GM19351 (cell line): ENCODE data around the gene IGF2BP3.
"Not testable (repeated sequence)": the region's sequence is repeated elsewhere in the genome, so short reads cannot be mapped to it uniquely, and the experiment has no call there.

ENCODE experiments used
- ATAC-seq: cut with Tn5 transposase; IDR thresholded peaks from one replicate; pipeline ENCODE4 v1.9.1; 2021; ENCODE audit warnings: mild to moderate bottlenecking, moderate library complexity; ENCODE audit not compliant: unreplicated experiment

Gene IGF2BP3

DNA sequence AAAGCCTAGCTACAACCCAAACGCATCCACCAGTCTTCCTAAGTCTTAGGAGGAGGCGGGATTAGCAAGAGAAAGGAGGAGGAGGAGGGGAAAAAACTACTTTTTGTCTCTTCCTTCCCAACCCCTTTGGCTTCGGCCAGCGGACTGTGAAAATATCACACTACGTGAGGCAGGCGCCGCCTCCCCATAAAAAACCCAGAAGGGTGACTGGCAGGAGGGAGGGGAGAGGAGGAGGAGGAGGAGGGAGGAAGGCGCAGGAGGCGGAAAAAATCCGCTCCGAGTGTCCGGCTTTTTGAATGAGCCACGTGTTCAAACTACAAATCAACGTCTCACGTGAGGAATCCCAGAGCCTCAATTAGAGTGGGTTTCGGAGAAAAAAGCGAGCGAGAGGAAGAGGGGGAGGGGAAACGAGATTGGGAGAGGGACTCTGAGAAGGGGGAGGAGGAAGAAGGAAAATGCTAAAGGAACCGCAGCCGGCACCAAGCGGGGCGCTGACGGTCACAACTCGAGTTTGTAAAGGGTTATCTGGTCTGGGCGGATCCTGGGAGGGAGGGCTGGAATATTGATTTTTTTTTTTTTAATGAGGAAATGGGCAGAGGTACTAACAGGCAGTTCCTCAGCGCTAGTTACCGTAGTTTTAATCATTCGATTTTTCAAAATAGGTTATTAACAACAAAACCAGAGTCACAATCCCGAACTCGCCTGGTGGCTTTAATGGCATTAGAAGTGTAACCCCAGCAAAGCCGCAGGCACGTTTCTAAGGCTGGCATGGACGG, at the start of gene IGF2BP3:
Gene IGF2BP3 (minus strand): TSS at position 162 of the 776 bp plus-strand sequence. CDS start 381 bp downstream, outside the sequence.
- ATAC-seq = no peak

DNA sequence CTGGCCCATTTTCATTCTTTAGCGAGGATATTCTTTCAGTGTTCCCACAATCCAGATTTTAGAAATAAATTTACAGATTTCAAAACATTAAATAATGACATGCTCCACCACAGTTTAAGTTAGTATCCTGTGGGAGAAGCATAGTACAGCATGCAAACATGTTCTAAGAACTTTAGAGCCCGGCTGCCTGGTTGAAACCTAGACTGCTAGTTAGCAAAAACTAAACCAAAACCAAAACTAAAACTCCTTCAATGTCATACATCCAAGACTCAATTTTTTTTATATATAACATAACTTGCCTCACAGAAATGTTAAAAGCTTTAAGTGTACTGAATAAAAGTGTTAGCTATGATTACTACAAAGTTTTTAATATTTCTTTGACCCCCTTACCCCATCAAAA, 44.5 kb upstream of the IGF2BP3 start:
- ATAC-seq = peak; percentile 73

DNA sequence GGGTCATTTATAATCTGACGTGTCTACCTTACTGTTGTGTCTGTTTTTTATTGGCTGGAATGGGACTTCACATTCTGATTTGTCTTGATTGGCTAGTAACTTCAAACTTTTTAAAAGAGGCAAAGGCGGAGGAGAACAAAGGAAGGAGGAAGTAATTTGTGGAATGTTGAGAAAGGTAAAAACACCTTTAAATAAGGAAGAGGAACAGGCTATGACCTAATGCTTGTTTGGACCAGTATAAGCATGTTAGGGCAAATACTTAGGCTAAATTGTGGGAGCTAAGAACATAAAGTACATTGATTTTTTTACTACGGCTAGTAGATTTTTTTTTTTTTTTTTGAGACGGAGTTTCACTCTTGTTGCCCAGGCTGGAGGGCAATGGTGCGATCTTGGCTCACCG, 43.5 kb upstream of the IGF2BP3 start:
- not testable (repeated sequence) for ATAC-seq

DNA sequence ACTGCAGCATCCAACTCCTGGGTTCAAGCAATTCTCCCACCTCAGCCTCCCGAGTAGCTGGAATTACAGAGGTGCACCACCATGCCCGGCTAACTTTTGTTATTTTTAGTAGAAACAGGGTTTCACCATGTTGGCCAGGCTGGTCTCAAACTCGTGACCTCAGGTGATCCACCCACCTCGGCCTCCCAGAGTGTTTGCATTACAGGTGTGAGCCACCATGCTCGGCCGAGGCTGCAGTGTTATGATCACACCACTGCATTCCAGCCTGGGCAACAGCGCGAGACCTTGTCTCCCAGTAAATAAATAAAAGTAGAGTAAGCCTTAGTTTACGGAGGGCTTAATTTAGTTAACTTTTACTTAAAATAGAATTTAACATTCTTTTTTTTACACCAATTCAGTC, 23.7 kb upstream of the IGF2BP3 start:
- no peak for ATAC-seq

DNA sequence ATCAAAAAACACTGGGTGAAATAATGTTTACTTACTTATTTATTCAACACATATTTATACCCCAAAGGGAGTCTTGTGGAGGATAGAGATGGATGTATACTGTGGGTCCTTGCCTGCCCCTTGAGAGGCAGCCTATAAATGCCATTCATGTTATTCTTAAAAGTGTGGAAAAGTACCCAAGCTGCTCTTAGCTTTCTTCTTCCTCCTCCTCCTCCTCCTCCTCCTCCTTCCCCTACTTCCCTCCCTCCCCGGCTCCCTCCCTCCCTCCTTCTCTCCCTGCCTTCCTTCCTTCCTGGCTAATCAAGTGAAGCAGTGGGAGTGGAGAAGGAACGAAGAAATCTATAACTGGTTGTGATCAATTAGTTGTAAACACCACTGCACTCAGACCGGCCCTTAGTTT, 21.2 kb upstream of the IGF2BP3 start:
- ATAC-seq = no peak

DNA sequence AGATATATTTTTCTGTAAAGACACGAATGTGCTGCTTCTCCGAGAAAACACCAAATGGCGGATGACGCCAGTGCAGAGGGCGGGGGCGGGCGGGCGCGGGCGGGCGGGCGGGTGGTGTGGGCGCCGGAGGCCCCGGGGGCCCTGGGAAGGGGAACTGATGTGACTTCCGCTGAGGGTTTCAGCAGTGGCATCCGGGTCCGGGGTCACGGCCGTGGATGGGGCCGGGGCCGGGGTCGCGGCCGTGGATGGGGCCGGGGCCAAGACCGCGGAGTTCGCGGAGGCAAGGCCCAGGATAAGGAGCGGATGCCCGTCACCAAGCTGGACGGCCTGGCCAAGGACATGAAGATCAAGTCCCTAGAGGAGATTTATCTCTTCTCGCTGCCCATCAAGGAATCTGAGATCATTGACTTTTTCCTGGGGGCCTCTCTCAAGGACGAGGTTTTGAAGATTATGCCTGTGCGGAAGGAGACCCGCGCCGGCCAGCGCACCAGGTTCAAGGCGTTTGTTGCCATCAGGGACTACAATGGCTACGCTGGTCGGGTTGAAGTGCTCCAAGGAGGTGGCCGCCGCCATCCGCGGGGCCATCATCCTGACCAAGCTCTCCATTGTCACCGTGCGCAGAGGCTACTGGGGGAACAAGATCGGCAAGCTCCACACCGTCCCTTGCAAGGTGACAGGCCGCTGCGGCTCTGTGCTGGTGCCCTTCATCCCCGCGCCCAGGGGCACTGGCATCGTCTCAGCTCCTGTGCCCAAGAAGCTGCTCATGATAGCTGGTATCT, 20.3 kb upstream of the IGF2BP3 start:
- ATAC-seq = peak; percentile 80

DNA sequence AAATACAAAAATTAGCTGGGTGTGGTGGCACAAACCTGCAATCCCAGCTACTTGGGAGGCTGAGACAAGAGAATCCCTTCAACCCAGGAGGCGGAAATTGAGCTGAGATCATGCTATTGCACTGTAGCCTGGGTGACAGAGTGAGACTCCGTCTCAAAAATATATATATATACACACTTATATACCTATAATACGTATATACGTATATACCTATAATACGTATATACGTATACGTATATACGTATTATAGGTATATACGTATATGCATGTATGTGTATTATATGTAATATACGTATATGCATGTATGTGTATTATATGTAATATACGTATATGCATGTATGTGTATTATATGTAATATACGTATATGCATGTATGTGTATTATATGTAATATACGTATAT, 18.4 kb upstream of the IGF2BP3 start:
- not testable (repeated sequence) for ATAC-seq

DNA sequence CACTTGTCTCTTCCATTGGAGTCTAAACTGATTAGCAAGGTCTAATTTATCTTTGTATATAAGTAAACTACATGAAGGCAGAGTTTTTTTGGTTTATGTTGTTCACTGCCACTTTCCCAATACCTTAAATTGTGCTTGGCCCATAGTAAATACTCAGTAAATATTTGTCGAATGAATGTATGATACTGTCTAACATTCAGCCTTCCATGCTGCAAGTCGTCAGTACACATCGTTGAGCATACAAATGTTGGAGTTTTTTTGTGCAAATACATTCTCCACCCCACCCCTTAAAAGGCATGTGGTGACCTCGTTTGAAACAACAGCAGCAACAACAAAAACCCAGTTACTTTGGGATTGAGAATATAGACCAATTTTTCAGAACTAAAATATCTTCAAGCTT, 17.4 kb upstream of the IGF2BP3 start:
- ATAC-seq = no peak

DNA sequence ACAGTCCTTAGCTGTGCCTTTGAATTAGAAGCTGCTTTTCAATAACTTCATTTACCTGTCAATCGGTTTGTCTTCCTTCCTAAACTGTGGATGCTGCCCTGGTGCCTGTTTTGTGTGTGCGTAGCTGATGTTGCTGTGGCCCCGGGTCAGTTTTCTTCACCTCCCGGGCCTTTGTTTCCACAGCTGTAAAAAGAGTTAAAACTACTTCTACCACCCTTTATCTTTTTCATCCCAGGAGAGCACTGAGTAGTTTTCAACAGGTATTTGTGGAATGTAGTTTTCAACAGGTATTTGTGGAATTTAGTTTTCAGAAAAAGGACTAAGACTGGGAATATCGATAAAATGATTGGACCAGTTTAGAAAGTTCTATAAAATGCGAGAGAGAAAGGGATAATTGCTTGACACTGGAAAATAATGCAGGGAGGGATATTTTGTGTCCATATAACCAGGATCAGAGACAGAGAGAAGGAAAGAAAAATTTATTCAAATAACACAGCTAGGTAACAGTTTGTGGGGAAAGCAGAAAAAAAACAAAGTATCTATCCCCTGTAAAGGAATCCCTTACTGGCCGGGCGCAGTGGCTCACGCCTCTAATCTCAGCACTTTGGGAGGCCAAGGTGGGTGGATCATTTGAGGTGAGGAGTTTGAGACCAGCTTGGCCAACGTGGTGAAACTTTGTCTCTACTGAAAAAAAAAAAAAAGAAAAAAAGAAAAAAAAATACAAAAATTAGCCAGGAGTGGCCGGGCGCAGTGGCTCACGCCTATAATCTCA, 15.9 kb upstream of the IGF2BP3 start:
- ATAC-seq = no peak

DNA sequence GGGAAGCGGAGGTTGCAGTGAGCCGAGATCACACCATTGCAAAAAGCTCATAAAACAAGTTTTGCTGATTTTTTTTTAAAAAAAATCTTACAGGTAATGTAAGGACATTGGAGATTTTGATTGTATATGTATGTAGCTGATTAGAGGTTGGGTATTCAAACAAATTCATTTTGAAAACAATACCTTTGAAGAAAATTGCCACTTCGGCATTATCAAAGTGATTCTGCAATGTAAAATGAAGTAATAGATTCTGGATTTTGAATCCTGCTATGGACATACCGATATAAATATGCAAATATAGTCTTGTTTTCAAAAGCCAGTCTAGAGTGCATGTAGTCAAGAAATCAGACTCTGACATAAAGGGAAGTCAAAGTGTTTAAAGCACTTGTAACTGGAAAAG, 12.4 kb upstream of the IGF2BP3 start:
- no peak for ATAC-seq

DNA sequence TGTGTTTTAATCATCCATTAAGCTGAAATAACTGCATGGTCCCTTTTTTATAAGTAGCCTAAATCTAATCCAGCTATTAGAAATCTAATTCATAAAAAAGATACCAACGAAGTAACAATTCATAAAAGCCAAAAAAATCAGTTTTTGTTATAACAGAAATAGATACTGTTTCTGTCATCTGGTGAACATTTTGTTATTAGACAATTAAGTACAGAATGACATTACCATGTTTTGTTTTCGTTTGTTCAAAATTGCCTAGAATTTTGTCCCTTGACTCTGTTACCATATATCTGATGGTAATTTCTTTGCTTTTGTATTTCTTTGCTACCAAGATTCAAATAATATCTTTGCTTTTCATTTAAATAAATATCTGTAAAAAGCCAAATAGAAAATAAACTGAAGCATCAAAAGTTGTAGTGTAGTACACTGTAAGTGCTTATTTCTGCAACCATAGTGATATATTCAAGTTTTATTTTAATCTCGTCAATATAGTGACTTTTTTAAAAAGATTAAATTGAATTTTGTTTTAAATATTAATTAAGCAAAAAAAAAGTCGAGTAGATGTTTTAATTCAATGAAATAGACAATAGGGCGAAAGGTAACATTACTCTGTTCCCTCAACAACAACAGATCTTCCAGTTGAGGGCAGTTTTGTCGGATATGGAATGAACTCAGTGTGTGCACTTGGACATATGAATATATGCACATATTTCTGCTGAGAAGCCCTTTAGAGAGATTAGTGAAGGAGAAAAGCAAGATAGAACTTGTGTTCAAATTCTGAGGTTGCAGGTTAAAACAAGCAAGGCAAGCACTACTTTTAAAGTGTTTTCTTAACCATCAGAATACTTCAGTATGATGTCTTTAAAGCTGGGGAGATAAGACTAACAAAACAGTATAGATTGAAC, 7.9 kb upstream of the IGF2BP3 start:
- ATAC-seq = no peak

DNA sequence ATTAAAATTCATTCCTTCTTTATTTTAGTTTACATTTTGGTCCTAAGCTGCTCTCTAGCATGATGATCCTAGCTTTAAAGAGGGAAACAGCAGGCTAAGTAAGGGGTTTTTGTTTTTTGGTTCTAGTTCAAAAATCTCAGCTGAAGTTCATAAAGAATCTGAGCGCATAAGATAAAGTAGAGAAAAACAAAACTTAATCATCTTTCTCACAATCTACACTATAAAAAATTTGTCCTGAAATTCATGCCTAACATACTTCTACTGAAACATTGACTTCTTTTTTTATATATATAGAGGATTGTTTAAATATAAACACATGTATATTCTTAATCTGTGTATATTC, 6.8 kb upstream of the IGF2BP3 start:
- ATAC-seq = no peak

DNA sequence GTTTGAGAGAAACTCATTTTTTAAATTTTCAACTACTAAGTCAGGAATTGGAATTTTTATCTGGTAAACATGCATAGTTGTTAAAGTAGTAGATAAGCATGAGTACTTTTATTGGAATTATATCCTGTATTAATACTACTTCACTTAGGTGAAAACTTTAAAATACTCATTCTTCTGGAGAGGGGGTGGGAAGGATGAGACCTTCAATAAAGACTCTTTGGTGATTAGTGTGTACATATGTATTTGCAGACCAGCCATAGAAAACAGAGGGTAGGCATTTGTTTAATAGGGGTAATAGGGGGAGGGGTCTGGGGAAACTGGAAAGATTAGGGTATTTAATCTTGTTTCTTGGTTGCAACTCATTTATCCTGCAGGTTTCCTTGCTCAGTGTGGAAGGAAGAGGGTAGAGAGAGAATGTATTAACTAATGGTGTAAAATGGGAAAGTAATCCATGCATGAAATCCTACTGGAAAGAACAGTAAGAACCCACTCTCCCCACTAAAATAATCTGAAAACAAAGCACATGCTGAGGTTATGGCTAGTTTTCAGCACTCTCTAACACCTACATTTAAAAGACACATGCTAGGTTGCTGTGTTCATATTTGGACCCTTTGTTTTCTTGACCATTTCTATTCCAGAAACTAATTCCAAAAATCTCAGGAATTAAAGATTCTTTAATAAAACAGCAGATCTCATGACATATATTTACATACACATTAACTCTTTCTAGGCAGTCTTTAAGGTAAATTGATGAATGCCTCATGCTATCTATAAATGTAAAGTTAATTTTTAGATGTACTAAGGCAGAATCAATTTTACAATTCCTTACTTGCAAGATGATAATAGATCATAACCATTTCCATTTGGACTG, 6.2 kb upstream of the IGF2BP3 start:
- ATAC-seq = no peak

DNA sequence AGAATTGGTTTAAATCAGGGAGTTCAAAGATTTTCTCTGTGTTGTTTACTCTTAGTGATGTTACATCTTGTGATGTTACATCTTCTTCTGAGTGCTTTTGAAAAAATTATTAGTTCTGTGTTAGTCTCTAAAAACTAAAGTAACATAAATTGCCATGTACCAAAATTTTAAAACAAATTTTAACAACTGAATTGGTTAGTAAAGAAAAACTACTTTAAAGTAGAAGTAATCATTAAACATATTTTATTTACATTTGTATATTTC, 5.2 kb upstream of the IGF2BP3 start:
- ATAC-seq = no peak

DNA sequence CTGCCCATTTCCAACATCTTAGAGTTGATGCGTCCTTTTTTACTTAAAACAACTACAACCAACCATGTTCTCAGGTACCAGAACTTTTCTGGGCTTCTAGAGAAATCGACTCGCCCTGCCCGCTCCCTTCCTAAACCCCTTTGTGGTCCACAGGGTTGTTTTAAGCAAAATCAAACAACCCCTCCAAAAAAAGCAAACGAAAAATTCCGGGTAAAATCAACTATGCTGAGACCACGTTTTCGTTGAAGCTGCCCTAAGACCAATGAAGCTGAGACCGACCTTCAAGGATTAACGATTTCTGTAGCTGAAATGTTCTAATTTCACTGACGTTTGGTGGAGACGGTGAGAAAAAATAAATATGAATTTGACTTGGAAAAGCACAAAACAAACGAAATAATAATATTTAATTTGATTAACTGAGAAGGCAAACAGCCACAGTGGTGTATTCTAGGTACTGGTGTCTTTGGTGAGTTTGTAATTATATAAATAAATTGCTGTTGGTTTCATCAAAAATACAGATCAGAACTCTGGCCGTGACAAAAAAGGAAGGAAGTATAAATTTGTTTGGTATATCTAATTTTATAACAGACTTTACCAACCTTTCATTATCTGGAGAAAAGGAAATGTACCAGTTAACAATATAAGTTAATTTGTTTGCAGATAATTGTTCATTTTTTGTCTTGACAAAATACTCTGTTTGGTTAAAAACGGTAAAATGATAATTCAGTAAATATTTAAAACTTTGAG, 4.7 kb upstream of the IGF2BP3 start:
- ATAC-seq = no peak

DNA sequence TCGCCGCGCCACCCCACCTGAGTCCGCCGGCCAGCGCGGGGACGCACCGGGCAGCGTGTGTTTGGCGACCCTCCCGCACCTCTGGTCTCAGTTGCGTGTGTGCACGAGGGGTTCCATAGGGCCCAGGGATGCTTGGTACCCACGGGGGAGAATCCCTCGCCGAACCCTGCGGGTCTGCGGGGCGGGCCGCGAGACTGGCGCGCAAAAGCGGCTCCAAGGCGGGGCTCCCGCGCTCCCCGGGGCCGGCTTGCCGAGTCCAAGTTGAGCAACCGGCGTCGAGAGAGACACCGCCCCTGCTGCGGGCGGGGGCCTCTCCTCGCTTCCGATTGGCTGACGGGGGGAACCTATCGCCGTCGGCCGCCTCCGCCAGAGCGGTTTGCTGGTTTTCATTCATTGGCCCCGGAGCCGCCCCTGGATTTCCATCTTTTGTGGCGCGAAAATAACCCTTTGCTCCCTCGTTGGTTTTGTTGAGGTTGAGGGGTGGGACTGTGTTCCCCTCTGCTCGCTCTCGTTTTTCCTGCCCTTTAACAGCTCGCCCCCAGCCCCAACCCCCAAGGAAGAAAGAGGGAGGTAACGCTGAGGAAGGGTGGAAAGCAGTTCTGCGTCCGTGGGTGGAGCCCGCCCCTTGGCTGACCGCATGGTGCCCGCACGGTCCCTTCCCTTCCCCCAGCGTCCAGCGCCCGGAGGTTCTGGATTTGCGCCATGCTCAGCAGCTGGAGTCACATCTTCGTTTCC, 4.0 kb upstream of the IGF2BP3 start:
- peak; percentile 72 for ATAC-seq

DNA sequence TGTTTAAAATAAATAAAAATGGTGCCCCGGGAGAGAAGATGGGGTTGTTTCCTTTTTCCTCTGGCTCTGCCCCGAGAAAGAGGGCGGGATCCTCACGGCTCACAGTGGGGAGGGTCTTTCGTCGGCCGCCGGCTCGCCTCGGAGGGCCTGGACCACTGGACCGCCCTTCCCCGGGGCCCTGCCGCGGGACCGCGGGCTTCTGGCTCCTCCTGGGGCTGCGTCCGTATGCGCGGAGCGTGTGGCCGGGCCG, 3.5 kb upstream of the IGF2BP3 start:
- ATAC-seq = peak; percentile 26

DNA sequence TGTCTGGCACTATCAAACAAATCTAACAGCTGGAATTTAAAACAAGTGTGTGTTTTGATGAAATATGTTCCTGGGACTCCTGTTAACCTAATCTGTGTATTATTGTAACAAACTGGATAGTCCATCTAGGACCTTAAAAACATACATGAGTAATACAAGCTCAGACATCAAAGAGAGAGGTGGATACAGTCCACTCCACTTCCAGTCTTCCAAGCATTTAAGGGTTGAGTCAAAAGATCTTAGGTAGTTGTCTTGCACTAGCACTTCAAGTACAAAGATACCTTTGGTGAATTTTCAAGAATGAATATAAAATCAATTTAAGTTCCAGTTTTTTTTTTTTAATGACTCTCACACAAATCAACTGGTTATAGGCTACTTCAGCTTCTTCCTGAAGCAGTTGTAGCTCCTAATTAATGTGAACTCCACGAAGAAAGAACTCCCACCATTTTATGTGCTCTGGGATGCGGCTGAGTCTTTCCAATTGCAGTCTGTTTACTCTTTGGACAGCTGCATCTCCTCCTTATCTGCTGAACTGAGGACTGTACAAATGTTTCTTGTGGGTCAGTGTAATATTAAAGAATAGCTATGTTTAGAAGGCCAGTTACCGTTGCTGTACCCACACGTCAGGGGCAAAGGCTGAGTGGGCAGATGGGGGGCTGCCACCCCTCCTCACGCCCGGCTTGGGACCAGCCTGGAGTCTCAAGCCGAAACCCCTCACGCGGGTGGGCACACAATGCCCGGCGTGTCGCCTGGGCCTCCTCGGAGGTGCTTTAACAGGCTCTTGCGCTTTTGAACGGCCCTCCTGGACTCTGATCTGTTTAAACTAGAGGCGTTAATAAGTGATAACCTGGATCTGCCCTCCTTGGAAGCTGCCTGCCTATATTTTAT, 2.9 kb upstream of the IGF2BP3 start:
- ATAC-seq = no peak
